ENCODE data around the gene CTTNBP2. TPM values are rescaled to one million over a fixed set of nuclear protein-coding genes. Genes with fewer than 3 reads are reported as not detected.

CTTNBP2 gene
- total and polyA plus RNA-seq, 2 donors (not counting 1 experiment from before 2014, with no cell fraction given): 0.04 to 0.27 TPM

DNA sequence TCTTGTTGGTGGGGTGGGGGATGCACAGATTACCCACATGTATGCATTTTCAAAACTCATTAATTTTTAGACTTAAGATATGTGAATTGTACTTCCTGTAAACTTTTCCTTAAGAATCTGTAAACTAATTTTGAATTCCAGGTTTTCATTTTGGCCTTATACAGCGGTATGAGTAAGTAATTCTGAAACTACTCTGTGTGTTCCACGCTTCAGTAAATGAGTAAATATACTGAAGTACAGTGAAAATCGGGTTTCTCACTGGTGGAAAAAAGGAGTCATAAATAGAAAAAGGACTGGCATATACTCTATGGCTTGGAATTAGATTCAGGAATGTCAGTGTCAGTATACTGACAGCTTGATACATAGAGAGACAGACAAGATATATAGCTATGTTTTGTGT is 72.8 kb downstream of the CTTNBP2 start:
- ChIA-PET CTCF (no interaction called here), POLR2A (no interaction called here)
- H3K4me3 ChIP-seq (ENCODE audit: control extremely low read depth in 1 of 5, extremely low read depth in 1 of 5, insufficient read depth in 1 of 5, low read depth in 2 of 5, low read length in 4 of 5): no peak overlapping the region
- H3K36me3 ChIP-seq (replicated peaks in 1 of 2; ENCODE audit: control extremely low read depth in 1 of 2, control insufficient read depth in 1 of 2, extremely low read depth in 1 of 2, insufficient read depth in 2 of 2, low read length in 1 of 2): no peaks in the 10 kb centered on the region
- Mint-ChIP-seq H3K9me3 (ENCODE audit: insufficient read depth) (no peaks in the 10 kb centered on the region), H3K4me1 (no peaks in the 10 kb centered on the region), H3K4me3 (no peak overlapping the region), H3K27me3 (peaks cover 13% of the 10 kb centered on the region), H3K27ac (no peak overlapping the region)
- TF ChIP-seq EZH2 (IDR thresholded peaks at IDR 0.05; ENCODE audit: borderline replicate concordance, insufficient read depth, low read depth, low read length, poor library complexity, severe bottlenecking): no peak
- TF ChIP-seq, protein P1, sequence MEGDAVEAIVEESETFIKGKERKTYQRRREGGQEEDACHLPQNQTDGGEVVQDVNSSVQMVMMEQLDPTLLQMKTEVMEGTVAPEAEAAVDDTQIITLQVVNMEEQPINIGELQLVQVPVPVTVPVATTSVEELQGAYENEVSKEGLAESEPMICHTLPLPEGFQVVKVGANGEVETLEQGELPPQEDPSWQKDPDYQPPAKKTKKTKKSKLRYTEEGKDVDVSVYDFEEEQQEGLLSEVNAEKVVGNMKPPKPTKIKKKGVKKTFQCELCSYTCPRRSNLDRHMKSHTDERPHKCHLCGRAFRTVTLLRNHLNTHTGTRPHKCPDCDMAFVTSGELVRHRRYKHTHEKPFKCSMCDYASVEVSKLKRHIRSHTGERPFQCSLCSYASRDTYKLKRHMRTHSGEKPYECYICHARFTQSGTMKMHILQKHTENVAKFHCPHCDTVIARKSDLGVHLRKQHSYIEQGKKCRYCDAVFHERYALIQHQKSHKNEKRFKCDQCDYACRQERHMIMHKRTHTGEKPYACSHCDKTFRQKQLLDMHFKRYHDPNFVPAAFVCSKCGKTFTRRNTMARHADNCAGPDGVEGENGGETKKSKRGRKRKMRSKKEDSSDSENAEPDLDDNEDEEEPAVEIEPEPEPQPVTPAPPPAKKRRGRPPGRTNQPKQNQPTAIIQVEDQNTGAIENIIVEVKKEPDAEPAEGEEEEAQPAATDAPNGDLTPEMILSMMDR (IDR thresholded peaks at IDR 0.05): no peak
- ATAC-seq (ENCODE audit: low read depth) (no peak), DNase-seq (no peak)
- H3K27me3 ChIP-seq (replicated peaks in 1 of 4; ENCODE audit: control extremely low read depth in 1 of 4, control insufficient read depth in 3 of 4, insufficient read depth in 4 of 4, low read length in 3 of 4): no peaks in the 10 kb centered on the region
- H3K4me1 ChIP-seq (ENCODE audit: control insufficient read depth in 2 of 2, insufficient read depth in 2 of 2, low read length in 2 of 2): no peaks in the 10 kb centered on the region
- H2AFZ ChIP-seq (ENCODE audit: insufficient read depth, low read depth, low read length, poor library complexity, severe bottlenecking): no peak overlapping the region
- H3K9ac ChIP-seq (ENCODE audit: low read length): no peak overlapping the region
- H3K9me3 ChIP-seq (ENCODE audit: control extremely low read depth in 1 of 3, control insufficient read depth in 2 of 3, insufficient read depth in 1 of 3, low read length in 2 of 3): no peaks in the 10 kb centered on the region
- WGBS (ENCODE audit: insufficient coverage): no CpG with 5 or more reads among the region's 3 CpGs
- H3K79me2 ChIP-seq (ENCODE audit: control insufficient read depth, insufficient read depth, low read length): no peaks in the 10 kb centered on the region
- intact Hi-C loops (cut with micrococcal nuclease): no loop called here
- no peak overlapping the region for H3K27ac ChIP-seq (ENCODE audit: low read length in 2 of 2)
- no peaks in the 10 kb centered on the region for H4K20me1 ChIP-seq (ENCODE audit: control insufficient read depth, insufficient read depth, low read length, poor library complexity, severe bottlenecking)
- no peak overlapping the region for H3K4me2 ChIP-seq (replicated peaks; ENCODE audit: low read depth, low read length, poor library complexity, severe bottlenecking)

DNA sequence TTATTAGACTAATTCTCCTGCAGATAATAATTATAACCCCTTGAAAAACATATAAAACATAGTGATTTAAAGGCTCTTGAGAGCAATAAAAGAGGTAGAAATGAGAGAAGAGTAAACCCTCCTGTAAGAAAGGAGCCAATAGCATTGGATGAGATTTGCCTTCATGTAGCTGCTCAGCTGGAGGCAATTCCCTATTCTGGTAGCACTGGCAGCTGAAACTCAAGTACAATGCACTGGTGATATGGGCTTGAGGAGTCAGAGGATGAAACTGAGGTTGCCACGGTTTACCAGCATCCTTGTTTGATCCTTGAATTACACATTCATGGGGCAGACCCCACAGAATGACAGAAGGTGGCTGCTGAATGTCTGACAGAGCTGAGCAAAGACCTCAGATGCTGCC is 76.4 kb downstream of the CTTNBP2 start:
- H3K27me3 ChIP-seq (replicated peaks in 1 of 4; ENCODE audit: control extremely low read depth in 1 of 4, control insufficient read depth in 3 of 4, insufficient read depth in 4 of 4, low read length in 3 of 4): no peaks in the 10 kb centered on the region
- no peaks in the 10 kb centered on the region for H4K20me1 ChIP-seq (ENCODE audit: control insufficient read depth, insufficient read depth, low read length, poor library complexity, severe bottlenecking)
- H2AFZ ChIP-seq (ENCODE audit: insufficient read depth, low read depth, low read length, poor library complexity, severe bottlenecking): no peak overlapping the region
- no peak overlapping the region for H3K9ac ChIP-seq (ENCODE audit: low read length)
- WGBS (ENCODE audit: insufficient coverage): 73% methylated on average over 1 of the region's 1 CpG
- no peak overlapping the region for H3K27ac Mint-ChIP-seq
- no peaks in the 10 kb centered on the region for H3K79me2 ChIP-seq (ENCODE audit: control insufficient read depth, insufficient read depth, low read length)
- TF ChIP-seq, protein P1 (IDR thresholded peaks at IDR 0.05): no peak
- TF ChIP-seq EZH2 (IDR thresholded peaks at IDR 0.05; ENCODE audit: borderline replicate concordance, insufficient read depth, low read depth, low read length, poor library complexity, severe bottlenecking): no peak
- no peak overlapping the region for H3K27ac ChIP-seq (ENCODE audit: low read length in 2 of 2)
- H3K4me3 ChIP-seq (ENCODE audit: control extremely low read depth in 1 of 5, extremely low read depth in 1 of 5, insufficient read depth in 1 of 5, low read depth in 2 of 5, low read length in 4 of 5): no peak overlapping the region
- peaks cover 0 to 4% (median 0%) of the 10 kb centered on the region in 3 donors for H3K9me3 ChIP-seq (ENCODE audit: control extremely low read depth in 1 of 3, control insufficient read depth in 2 of 3, insufficient read depth in 1 of 3, low read length in 2 of 3)
- H3K4me2 ChIP-seq (replicated peaks; ENCODE audit: low read depth, low read length, poor library complexity, severe bottlenecking): no peak overlapping the region
- no peak for ATAC-seq (ENCODE audit: low read depth)
- CTCF ChIA-PET: no interaction called here
- H3K36me3 ChIP-seq (replicated peaks in 1 of 2; ENCODE audit: control extremely low read depth in 1 of 2, control insufficient read depth in 1 of 2, extremely low read depth in 1 of 2, insufficient read depth in 2 of 2, low read length in 1 of 2): no peaks in the 10 kb centered on the region
- POLR2A ChIA-PET: no interaction called here
- intact Hi-C loops (cut with micrococcal nuclease): no loop called here
- no peaks in the 10 kb centered on the region for H3K4me1 Mint-ChIP-seq
- peaks cover 10% of the 10 kb centered on the region for H3K27me3 Mint-ChIP-seq
- no peak for DNase-seq
- no peaks in the 10 kb centered on the region for H3K4me1 ChIP-seq (ENCODE audit: control insufficient read depth in 2 of 2, insufficient read depth in 2 of 2, low read length in 2 of 2)
- no peak overlapping the region for H3K4me3 Mint-ChIP-seq
- H3K9me3 Mint-ChIP-seq (ENCODE audit: insufficient read depth): no peaks in the 10 kb centered on the region
